ENCODE data around the gene PFKL.

GRCh38 chr21:44327603-44327974 is 27.7 kb downstream of the PFKL start:
- TF ChIP-seq CTCF (IDR thresholded peaks at IDR 0.05) (no peak), POLR2AphosphoS5 (IDR thresholded peaks at IDR 0.05) (no peak)
